ELF-1 (cell line): ENCODE results near the gene A1BG.

Experiments
- DNase-seq: peaks from one replicate; pipeline ENCODE4 v3.0.0-alpha.2; 2016; ENCODE audit warnings: low read depth, low spot score

Gene A1BG

GRCh38 chr19:58296104-58296503, 57.2 kb downstream of the A1BG start:
- DNase-seq: no peak
